ENCODE results near the gene SEC62.

The SEC62 gene

GRCh38 chr3:169966428-169966950 is at the start of gene SEC62:
TSS of gene SEC62 (plus strand) at chr3:169966807. CDS start at chr3:169966823, 16 bp downstream.
- DNase-seq = peak; percentile 92

DNA sequence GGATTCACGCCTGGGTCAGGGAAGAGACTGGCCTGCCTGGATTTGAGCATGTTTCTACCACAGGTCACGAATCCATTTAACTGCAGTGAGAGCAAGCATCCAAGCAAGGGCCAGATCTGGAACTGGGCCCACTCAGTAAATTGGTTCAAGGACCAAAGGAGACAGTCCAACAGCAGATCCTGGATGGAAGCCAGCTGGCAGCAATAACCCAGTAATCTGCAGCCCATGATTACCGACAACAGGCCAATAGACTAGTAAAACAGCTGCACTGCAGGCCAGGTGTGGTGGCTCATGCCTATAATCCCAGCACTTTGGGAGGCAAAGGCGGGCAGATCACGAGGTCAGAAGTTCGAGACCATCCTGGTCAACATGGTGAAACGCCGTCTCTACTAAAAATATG is 43.4 kb upstream of the SEC62 start:
- peak; percentile 5 for DNase-seq

DNA sequence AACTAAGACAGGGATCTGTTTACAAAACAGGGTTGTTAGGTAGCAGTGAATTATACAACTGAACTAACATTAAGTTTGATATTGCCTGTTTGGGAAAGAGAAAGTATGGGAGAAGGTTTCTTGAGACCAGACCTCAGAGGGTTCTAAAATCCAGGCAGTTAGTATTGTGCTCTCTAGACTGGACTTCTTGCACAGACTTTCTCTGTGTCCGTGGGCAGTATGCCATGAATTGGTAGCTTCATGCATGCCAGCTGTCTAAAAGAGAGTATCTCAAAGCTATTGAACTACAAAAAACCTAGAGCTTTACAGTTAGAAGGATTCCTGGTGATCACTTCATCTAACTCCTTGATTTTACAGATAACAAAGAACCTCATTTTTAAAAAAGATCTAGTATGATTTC is 42.8 kb upstream of the SEC62 start:
- no peak for DNase-seq

DNA sequence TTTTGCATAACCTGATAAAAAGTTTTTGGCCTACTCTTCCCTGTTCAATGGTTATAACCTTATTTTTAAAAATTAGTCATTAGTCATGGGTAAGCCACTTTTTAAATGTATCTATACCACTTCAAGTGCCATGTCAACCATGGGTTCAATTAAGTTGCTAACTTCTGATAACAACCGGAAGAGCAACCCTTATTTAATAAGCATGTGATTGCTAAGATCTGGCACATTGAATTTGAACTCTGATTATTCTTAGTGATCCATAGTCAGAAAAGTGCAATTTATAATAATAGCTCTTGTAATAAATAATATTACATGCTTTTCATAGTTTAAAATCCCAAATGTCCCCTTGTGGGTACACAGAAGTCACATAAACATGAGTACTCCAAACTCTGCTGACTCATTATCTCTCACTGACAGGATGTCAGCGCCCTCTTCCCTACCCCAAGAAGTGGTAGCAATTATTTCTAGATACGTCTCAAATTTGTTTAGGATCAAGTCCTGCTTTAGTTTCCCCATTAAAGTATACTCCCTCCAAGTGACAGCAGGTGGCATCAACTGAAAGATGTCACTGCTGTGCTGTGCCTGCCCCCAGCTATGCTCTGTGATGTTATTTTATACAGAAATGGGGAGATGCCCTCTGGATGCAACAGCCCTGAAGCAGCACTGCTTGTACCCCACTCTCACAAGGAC is 36.6 kb upstream of the SEC62 start:
- no peak for DNase-seq

DNA sequence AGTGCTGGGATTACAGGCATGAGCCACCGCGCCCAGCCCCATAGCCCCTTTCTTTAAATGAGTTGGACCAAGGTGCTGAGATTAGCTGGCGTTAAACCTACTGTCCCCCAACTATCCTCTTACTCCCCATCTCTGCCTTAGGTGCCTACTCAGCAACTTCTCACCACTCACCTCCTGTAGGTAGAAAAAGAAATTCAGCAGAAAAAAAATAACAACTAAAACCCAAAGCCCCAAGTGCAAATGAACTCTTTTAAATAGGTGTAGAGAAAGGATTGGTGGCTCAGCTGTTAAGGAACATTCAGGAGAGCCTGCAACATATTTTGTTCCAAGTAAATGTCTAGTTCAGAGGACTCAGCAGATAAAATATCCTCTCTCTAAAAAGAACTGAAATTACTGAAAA is 35.8 kb upstream of the SEC62 start:
- no peak for DNase-seq

DNA sequence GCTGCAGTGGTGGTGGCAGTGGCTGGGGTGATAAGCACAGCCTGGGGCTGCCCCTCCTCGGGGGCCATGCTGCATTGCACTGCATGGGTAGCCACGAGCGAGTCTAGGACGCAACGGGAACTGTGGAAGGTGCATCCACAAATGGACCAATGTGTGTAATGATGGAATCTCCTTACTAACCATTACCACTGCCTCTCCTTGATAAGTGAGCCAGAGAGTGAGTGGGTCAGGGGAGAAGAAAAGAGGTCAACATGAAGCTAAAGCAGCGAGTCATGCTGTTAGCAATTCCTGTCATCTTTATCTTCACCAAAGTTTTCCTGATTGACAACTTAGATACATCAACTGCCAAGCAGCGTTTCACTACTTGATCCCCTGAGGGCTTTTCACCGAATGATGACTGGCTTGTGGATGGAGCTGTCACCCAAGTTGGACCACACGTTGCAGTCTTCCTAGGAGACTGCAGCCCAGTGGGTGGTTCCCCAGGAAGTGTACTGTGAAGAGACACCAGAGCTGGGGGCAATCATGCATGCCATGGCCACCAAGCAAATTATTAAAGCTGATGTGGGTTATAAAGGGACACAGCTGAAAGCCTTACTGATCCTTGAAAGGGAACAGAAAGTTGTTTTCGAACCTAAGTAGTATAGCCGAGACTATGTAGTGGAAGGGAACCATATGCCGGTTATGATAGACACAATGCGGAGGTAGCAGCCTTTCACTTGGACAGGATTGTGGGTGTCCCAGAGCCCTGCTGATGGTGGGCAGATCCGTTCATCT is 34.7 kb upstream of the SEC62 start:
- no peak for DNase-seq

DNA sequence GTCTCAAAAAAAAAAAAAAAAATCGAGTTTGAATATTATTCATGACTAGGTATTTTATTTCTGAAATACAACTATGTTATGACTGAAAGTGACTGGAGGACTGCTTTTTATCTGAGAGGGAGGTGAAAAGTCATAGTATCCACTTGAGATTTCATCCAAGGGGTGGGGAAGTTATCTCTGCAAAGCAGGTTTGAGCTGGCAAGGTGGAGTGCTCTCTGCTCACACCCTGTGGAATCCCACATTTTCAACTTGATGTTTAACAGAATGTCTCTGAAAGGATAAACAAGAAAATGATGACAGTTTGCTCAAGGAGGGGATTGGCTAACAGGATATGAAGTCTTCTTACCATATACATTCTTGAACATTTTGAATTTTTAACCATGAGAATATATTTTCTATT is 27.3 kb upstream of the SEC62 start:
- DNase-seq = no peak

- no peak for DNase-seq
These were observed 26.9 kb upstream of the SEC62 start for GRCh38 chr3:169939751-169940150.

DNA sequence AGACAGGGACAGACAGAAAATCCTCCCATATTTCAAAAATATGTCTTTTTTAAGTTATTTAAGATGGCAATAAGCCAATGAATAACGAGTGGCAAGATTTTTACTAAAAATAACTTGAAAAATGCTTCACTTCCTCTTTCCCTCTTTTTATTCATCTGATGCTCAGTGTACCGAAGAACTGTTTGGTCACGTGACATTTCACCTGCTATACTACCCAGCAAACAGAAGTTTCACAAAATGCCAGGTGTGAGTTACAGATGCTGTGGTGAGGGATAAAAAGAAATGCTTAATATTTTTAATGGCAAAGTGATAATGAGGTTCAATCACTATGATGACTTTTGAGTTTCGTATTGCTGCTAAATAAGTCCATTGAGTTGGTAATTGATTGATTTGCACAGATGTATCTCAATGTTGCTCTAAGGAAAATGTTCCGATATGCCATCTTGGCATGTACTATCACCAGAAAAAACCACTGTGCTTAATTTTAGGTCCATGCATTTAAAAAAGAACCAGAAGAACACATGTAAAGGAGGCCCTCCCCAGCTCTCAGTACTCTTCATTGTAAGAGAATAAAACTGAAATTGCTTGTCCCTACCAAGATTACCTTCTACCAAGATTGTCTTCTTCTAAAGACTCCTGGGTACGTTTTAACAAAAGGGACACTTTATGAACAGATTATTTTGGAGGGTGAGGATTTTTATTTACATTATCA is 26.0 kb upstream of the SEC62 start:
- no peak for DNase-seq

DNA sequence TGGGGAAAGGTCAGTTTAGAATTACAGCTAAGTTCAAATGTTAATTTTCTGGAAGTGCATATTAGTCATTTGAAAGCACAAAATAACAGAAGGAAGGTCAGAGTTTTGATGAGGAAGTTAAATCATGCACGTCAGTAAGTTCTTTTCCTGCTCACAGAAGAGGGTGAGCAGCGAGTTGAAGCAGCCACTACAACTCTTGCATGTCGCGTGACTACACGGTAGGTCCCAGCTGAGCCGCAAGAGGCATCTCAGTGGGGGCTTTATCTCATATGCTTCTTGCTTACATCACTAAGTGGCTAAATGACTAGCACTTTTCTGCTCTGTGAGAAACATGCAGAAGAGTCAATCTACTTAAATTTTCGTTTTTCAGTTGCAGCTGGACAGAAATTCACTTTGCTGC is 21.3 kb upstream of the SEC62 start:
- DNase-seq = peak; percentile 4

DNA sequence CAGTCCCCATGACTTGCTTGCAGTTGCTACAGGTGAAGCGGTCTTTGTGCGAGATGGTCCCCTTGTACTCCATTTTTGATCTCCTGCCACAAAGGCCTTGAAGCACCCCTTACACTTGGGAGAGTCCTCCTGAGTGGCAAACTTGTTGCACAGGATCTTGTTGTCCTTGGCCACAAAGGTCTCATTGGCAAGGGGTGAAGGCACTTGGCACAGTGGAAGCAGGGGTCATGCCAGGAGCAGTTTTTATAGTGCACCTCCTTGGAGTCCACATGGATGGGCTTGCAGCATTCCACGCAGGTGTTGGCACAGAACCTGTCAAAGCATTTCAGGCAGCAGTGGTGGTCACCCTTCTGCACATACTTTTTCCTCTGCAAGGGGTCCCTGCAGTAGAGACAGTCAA is 20.3 kb upstream of the SEC62 start:
- no peak for DNase-seq

DNA sequence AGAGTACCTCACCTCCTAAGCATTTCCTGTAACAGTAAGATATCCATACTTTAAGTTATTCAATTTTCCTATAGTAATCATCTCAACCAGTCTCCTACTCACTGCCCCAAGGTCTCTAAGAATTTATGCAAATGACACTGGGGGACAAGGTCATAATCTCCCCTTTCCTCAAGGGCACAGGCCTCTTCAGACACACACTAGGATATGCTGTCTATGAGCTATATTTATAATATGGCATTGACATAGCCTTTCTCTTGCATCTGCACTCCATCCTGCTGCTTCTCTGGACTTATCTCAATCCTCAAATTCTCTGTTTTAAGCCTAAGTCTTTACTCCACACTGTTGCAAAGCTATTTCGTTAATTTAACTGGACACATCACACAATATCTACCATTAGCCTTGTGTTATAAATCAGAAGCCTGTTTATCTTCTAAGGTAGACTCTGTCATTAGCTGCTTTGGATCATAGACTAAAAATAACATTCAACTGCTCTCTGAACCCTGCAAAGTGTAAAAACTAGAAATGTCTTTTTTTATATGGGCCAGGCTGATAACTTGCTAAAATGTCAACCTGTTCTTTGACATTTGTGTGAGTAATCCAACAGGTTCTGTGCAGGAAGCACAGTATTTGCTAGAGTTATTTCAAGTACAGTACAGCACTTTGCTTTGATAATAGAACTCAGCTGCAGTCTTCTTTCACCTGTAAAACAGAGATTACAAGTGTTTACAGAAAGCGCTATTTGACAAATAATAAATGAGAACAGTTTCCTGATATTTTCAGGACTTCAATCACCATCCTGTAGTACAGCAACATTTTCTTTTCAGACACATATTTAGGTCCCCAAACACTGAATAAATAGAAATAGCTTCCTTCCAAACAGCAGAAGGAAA is 17.8 kb upstream of the SEC62 start:
- DNase-seq = no peak

DNA sequence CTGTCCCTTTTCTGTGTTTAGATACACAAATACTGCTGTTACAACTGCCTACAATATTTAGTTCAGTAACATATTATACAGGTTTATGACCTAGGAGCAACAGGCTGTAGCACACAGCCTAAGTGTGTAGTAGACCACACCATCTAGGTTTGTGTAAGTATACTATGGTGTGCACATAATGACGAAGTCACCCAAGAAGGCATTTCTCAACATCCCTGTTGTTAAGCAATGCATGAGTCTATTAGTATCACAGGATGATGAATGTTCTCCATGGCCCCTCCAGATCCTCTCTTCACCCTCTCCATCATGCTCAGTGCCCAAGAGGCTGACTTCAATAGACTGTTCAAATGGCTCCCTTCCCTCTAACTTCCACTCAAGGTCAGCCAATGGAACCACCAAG is 14.6 kb upstream of the SEC62 start:
- no peak for DNase-seq

DNA sequence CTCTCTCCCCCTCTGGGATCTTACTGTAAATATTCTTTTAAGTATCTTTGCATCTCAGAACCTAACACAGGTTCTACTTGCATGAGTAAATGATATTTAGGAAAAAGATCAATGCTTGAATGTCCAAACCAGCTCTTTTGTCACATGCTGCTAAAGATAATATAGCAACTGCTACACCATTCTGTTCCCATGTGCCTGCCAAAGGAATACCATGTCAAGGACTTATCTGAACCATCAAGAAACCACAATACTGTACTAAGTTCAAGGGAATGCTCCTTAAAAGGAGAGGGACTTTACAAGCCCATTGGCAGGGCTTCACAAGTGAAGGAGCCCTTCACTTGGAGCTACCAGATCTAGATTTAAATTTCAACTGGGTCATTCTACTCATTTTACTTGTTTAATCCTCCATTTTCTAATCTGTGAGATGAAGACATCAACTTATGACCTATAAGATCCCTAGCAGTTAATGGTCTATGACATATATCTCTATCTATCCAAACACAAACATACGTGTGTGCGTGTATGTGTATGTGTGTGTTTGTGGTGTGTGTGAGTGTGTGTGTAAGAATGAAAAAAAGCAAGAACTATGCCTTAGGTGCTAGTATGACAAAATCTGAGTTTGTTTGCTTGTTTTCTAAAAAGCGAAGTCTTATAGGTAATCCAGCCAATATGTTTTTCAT is 13.0 kb upstream of the SEC62 start:
- DNase-seq = no peak

DNA sequence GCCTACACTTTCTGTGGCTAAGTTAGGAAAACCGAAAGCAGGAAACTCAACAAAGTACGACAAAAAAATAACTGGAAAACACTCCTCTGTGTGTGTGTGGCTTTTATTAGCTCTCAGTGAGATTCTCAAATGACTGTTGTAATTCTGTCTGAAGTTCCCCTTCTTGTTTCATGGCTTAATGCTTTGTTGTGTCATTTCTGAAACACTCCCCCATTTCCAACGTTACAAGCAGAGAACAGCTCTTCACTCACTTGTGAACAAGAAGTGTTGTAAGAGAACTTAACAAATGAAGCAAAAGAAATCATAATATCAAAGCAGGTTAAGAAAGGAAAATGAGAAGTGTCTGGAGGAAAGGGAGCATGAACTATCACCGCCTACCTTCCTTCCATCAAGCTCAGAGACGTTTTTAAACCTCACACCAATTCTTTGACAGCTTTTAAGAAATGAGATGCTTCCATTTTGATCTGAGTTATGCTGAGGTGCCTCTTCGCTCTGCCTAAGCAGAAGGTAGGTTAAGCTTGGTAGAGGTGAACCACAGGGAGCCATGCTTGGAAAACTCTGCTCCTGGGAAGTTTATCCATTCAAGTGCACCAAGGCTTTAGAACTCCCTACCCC is 12.4 kb upstream of the SEC62 start:
- no peak for DNase-seq

DNA sequence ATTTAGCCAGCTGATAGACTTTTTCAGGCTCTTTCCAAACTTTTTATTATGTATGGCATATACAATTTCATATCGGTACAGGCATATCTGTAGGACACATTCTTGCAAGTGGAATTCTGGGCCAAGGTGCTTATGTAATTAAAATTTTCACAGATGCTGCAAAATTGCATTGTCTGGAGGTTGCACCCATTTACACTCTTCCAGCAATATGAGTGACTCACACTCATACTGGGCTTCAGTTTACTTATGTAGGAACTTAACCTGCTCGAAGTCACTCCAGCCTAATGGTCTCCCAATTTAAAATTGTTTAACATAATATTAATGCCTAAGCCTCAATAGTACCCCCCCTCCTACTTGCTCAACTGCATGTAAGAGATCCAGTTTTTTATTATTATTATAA is 11.2 kb upstream of the SEC62 start:
- no peak for DNase-seq

GRCh38 chr3:169964176-169964575 is 2.4 kb upstream of the SEC62 start:
- peak; percentile 42 for DNase-seq

DNA sequence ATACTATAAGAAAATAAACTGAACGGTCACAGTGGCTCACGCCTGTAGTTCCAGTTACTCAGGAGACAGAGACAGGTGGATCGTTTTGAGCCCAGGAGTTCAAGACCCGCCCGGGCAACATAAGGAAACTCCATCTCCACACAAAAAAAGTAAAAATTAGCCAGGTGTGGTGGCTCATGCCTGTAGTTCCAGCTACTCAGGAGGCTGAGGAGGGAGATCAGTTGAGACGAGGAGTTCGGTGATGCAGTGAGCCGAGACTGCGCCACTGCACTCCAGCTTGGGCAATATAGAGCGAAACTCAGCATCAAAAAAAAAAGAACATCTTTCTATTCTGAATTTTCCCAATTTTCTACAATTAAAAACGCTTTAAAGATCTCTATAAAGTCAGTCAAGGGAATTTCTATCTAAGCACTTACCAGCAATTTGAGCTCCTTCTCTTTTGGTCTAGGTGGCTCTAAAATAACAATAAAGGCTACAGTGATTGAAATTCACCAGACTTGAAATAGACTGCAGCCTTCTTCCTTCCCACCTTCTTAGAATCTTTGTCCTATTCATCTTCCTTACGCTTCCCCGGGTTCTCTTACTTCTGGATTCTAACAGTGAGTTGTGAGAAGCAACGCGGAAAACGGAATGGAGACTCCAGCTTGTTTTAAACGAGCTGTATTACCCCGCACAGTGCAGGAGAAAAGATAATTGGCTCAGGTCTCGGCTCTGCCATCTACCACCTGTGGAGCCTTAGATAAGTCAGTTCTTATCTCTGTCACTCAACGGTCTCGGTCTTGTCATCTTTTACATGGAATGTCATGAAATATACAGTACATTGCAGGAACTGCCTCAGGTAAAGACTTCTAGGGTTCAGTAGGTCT is 812 bp upstream of the SEC62 start:
- no peak for DNase-seq

- peak; percentile 36 for DNase-seq
These were observed 626 bp downstream of the SEC62 start for GRCh38 chr3:169966951-169967915.
